Keratinocyte (primary cell): ENCODE measurements around the gene DPH5. TPM values are rescaled to one million over a fixed set of nuclear protein-coding genes. Genes with fewer than 3 reads are reported as not detected.

Source experiments
- DNase-seq: peaks from one replicate; pipeline ENCODE4 v3.0.0-alpha.2; 2011; ENCODE audit warnings: low read depth, missing footprints, low spot score
- FAIRE-seq: peaks from 2 replicates; lab custom pipeline; 2011; peaks lifted over from hg19 to GRCh38; lab: Jason Lieb, UNC
- H2AFZ ChIP-seq: 2 replicates; pipeline ENCODE4 v1.6.0; 2012; ENCODE audit warnings: low read length, control low read depth, inconsistent platforms; ENCODE audit not compliant: control insufficient read depth
- H3K27ac ChIP-seq: 2 replicates; pipeline ENCODE4 v1.5.1; 2011; ENCODE audit warnings: low read length; ENCODE audit not compliant: control insufficient read depth, insufficient read depth
- H3K27me3 ChIP-seq: 3 replicates; pipeline ENCODE4 v1.6.0; 2011; ENCODE audit warnings: low read length; ENCODE audit not compliant: control insufficient read depth, insufficient read depth; ENCODE audit errors: extremely low read depth
- H3K36me3 ChIP-seq, 2 experiments: 2 replicates in 1 of 2; 3 replicates in 1 of 2; pipeline ENCODE4 v1.5.1; 2011; ENCODE audit warnings: low read length in 2 of 2, mild to moderate bottlenecking in 1 of 2; ENCODE audit not compliant: control insufficient read depth in 2 of 2, insufficient read depth in 2 of 2; ENCODE audit errors: extremely low read depth in 1 of 2
- H3K4me1 ChIP-seq: 3 replicates; pipeline ENCODE4 v1.5.1; 2011; ENCODE audit warnings: low read length; ENCODE audit not compliant: control insufficient read depth, insufficient read depth; ENCODE audit errors: extremely low read depth
- H3K4me2 ChIP-seq: 3 replicates; pipeline ENCODE4 v1.6.0; 2011; ENCODE audit warnings: low read depth, low read length; ENCODE audit not compliant: control insufficient read depth, insufficient read depth; ENCODE audit errors: extremely low read depth
- H3K4me3 ChIP-seq, 3 experiments: fragments of 200-600 bp in 1 of 3; sonication (generic) in 1 of 3; 2 replicates in 2 of 3; 3 replicates in 1 of 3; pipeline ENCODE4 v1.5.1; 2011 to 2016; ENCODE audit warnings: low read length in 3 of 3, mild to moderate bottlenecking in 3 of 3, control low read depth in 2 of 3, inconsistent platforms in 1 of 3, low read depth in 1 of 3, mixed read lengths in 1 of 3, mixed run types in 1 of 3, moderate library complexity in 1 of 3; ENCODE audit not compliant: control insufficient read depth in 2 of 3, insufficient read depth in 2 of 3; ENCODE audit errors: extremely low read depth in 1 of 3
- H3K79me2 ChIP-seq: 2 replicates; pipeline ENCODE4 v1.6.0; 2012; ENCODE audit warnings: low read length; ENCODE audit not compliant: control insufficient read depth, insufficient read depth
- H3K9ac ChIP-seq: 3 replicates; pipeline ENCODE4 v1.6.0; 2011; ENCODE audit warnings: low read length; ENCODE audit not compliant: control insufficient read depth, insufficient read depth; ENCODE audit errors: extremely low read depth
- H3K9me1 ChIP-seq: 3 replicates; pipeline ENCODE4 v1.6.0; 2011; ENCODE audit warnings: low read length; ENCODE audit not compliant: control insufficient read depth, insufficient read depth; ENCODE audit errors: extremely low read depth
- H3K9me3 ChIP-seq: 2 replicates; pipeline ENCODE4 v1.5.1; 2012; ENCODE audit warnings: low read depth, low read length; ENCODE audit not compliant: control insufficient read depth
- H4K20me1 ChIP-seq: 3 replicates; pipeline ENCODE4 v1.6.0; 2011; ENCODE audit warnings: low read length; ENCODE audit not compliant: control insufficient read depth, insufficient read depth; ENCODE audit errors: extremely low read depth
- CTCF ChIP-seq, 3 experiments: IDR thresholded peaks in 1 of 3; conservative IDR thresholded peaks in 1 of 3; optimal IDR thresholded peaks in 1 of 3; 2 replicates in 2 of 3; 3 replicates in 1 of 3; pipeline versions ENCODE3 to v1.5.1; 2011; ENCODE audit warnings: low read length in 3 of 3, mild to moderate bottlenecking in 3 of 3, moderate library complexity in 2 of 3, control low read depth in 1 of 3, inconsistent platforms in 1 of 3; ENCODE audit not compliant: insufficient read depth in 2 of 3; ENCODE audit errors: extremely low read depth in 1 of 3
- EZH2 ChIP-seq: IDR thresholded peaks from one replicate; pipeline ENCODE4 v1.6.1; 2012; ENCODE audit warnings: inconsistent platforms, mild to moderate bottlenecking, low read length, moderate library complexity
- dilution Hi-C: fragments of 300-500 bp; cut with MboI; formaldehyde crosslinking; loops from one replicate; pipeline ENCODE4 v1.7.0; 2020; ENCODE audit warnings: low sequenced_read_pairs; ENCODE audit not compliant: extremely low pct_ligation_motif_present
- polyA plus RNA-seq, 5 experiments: library from polyadenylated mRNA; depleted of rRNA in 3 of 5; stranded (reverse) in 3 of 5; stranded (forward) in 1 of 5; unstranded in 1 of 5; fragments of >200 nt; gene quantifications; 1 replicate in 1 of 5; 2 replicates in 3 of 5; 3 replicates in 1 of 5; pipeline versions ENCODE4 v1.2.1 to v1.2.3, GENCODE V29; 2011 to 2012; ENCODE audit warnings: missing spikeins in 2 of 5, low read depth in 1 of 5, low replicate concordance in 1 of 5

Gene DPH5
- polyA plus RNA-seq, 1 donor (not counting 4 experiments of a cell fraction or from before 2014, with no cell fraction given), result 98.0 TPM

- H3K9ac ChIP-seq, result no peak overlapping the region
- TF ChIP-seq CTCF (optimal IDR thresholded peaks at IDR 0.05 in 1 of 3, IDR thresholded peaks at IDR 0.05 in 1 of 3, conservative IDR thresholded peaks at IDR 0.05 in 1 of 3; ENCODE audit: extremely low read depth in 1 of 3, insufficient read depth in 2 of 3, low read length in 3 of 3), result no peak
- no peak for TF ChIP-seq EZH2
- no peak overlapping the region for H2AFZ ChIP-seq
- dilution Hi-C loops, result no loop called here
- no peaks in the 10 kb centered on the region for H3K4me1 ChIP-seq
- DNase-seq (no peak), FAIRE-seq (no peak)
- H3K27ac ChIP-seq, result no peak overlapping the region
- H3K79me2 ChIP-seq, result no peaks in the 10 kb centered on the region
- no peaks in the 10 kb centered on the region for H3K9me3 ChIP-seq
- no peak overlapping the region for H3K4me2 ChIP-seq
- H3K36me3 ChIP-seq, result peaks cover 0 to 11% of the 10 kb centered on the region in 2 experiments
- H4K20me1 ChIP-seq, result no peaks in the 10 kb centered on the region
- H3K4me3 ChIP-seq, result no peak overlapping the region
- H3K9me1 ChIP-seq, result no peaks in the 10 kb centered on the region
- H3K27me3 ChIP-seq, result no peaks in the 10 kb centered on the region
Observed at GRCh38 chr1:100989306-100990077, 36.1 kb downstream of the DPH5 start.

GRCh38 chr1:100988121-100988520 is 37.5 kb downstream of the DPH5 start:
- no peaks in the 10 kb centered on the region for H3K9me3 ChIP-seq
- no peak overlapping the region for H3K4me2 ChIP-seq
- H3K9ac ChIP-seq, result no peak overlapping the region
- TF ChIP-seq CTCF (optimal IDR thresholded peaks at IDR 0.05 in 1 of 3, IDR thresholded peaks at IDR 0.05 in 1 of 3, conservative IDR thresholded peaks at IDR 0.05 in 1 of 3; ENCODE audit: extremely low read depth in 1 of 3, insufficient read depth in 2 of 3, low read length in 3 of 3) (no peak), EZH2 (no peak)
- H3K79me2 ChIP-seq, result no peaks in the 10 kb centered on the region
- H3K27me3 ChIP-seq, result no peaks in the 10 kb centered on the region
- dilution Hi-C loops, result no loop called here
- no peaks in the 10 kb centered on the region for H3K9me1 ChIP-seq
- no peaks in the 10 kb centered on the region for H3K4me1 ChIP-seq
- DNase-seq, result no peak
- peaks cover 0 to 14% of the 10 kb centered on the region in 2 experiments for H3K36me3 ChIP-seq
- H3K4me3 ChIP-seq, result no peak overlapping the region
- no peak for FAIRE-seq
- H3K27ac ChIP-seq, result no peak overlapping the region
- no peaks in the 10 kb centered on the region for H4K20me1 ChIP-seq
- H2AFZ ChIP-seq, result no peak overlapping the region
